Ovary (tissue), 9 donors: Measurements from ENCODE around the gene AFAP1L2. TPM values are rescaled to one million over a fixed set of nuclear protein-coding genes. Genes with fewer than 3 reads are reported as not detected.

Experiments
- DNase-seq, 5 donors: peaks; one replicate each; pipeline ENCODE4 v3.0.0-alpha.2; 2019 to 2020
- H3K27ac ChIP-seq, 2 donors: fragments of 200-600 bp; one replicate each; pipeline versions ENCODE4 v1.5.1 to v1.8.0; 2019 to 2022
- H3K27me3 ChIP-seq: fragments of 200-600 bp; one replicate; pipeline ENCODE4 v1.8.0; 2022
- H3K36me3 ChIP-seq: fragments of 200-600 bp; sonication (generic); one replicate; pipeline ENCODE4 v1.5.1; 2019
- H3K4me1 ChIP-seq: one replicate; pipeline ENCODE4 v1.8.1; 2013; ENCODE audit warnings: mild to moderate bottlenecking, moderate library complexity; ENCODE audit not compliant: insufficient read depth
- H3K4me3 ChIP-seq: fragments of 200-600 bp; sonication (generic); one replicate; pipeline ENCODE4 v1.5.1; 2017
- H3K9me3 ChIP-seq, 2 donors: fragments of 200-600 bp in 1 of 2; sonication (generic) in 1 of 2; one replicate each; pipeline versions ENCODE4 v1.5.1 to v1.8.1; 2013 to 2019; ENCODE audit warnings: mild to moderate bottlenecking in 1 of 2, moderate library complexity in 1 of 2
- EP300 ChIP-seq: sonication (generic); formaldehyde crosslinking; IDR thresholded peaks from one replicate; pipeline ENCODE4 v1.6.1; 2017; ENCODE audit warnings: antibody characterized with exemption
- POLR2A ChIP-seq: fragments of 450-650 bp; IDR thresholded peaks from one replicate; pipeline ENCODE4 v1.6.1; 2017; ENCODE audit warnings: antibody characterized with exemption, mild to moderate bottlenecking, moderate library complexity
- WGBS, 3 donors: extraction: QIAGEN DNeasy Blood & Tissue Kit in 1 of 3; methylation state at CpG; one replicate each; pipeline versions ENCODE4 v1.1.5 to v1.1.7; 2013 to 2017; 5-methylcytosine and 5-hydroxymethylcytosine counted together
- intact Hi-C, 4 donors: fragments of 100-400 bp; cut with DNase I; formaldehyde crosslinking; loops; one replicate each; pipeline versions ENCODE4 v1.11.0 to v1.15.1; 2022 to 2023
- polyA plus RNA-seq, 2 donors: library from polyadenylated mRNA; stranded (reverse); fragments of 200-250 nt in 1 of 2; fragments of 350-450 nt in 1 of 2; fragmentation: Illumina TruSeq in 1 of 2; extraction: RNeasy Lipid Tissue Mini Kit (QIAGEN cat#74804) in 1 of 2; gene quantifications; one replicate each; pipeline ENCODE4 v1.2.3, GENCODE V29; 2013 to 2014
- total RNA-seq, 7 donors: library from RNA; depleted of rRNA in 2 of 7; stranded (reverse); fragments of >200 nt in 2 of 7; fragmentation: NEBNext Ultra II Directional in 3 of 7; extraction: Animal tissue kit (Norgen Biotek cat#: 25700) in 3 of 7; gene quantifications; one replicate each; pipeline versions ENCODE4 v1.1.0 to v1.2.4, GENCODE V29; 2016 to 2023
- TF ChIP-seq, protein P1 (sequence below), 3 donors: fragments of 450-650 bp in 2 of 3; fragments of 200-600 bp in 1 of 3; IDR thresholded peaks; one replicate each; pipeline versions ENCODE4 v1.5.1 to v1.8.0; 2016 to 2022; ENCODE audit warnings: antibody characterized with exemption in 3 of 3, mild to moderate bottlenecking in 1 of 3
- donor health status: DM: no; HTN: no; CAD: no; lungs with moderate emphysema.
- donor health status: DM: no; HTN: no; CAD: no.
- donor health status: Bipolar disorder and iron deficiency.
- donor health status: DM: yes; HTN: yes; CAD: no.
- donor health status: DM: no; HTN: no; CAD: no.
- donor health status: DM: yes; HTN: yes; CAD: no.

The AFAP1L2 gene
- total and polyA plus RNA-seq, 9 donors: 9.8 to 53.7 (median 23.3) TPM

DNA sequence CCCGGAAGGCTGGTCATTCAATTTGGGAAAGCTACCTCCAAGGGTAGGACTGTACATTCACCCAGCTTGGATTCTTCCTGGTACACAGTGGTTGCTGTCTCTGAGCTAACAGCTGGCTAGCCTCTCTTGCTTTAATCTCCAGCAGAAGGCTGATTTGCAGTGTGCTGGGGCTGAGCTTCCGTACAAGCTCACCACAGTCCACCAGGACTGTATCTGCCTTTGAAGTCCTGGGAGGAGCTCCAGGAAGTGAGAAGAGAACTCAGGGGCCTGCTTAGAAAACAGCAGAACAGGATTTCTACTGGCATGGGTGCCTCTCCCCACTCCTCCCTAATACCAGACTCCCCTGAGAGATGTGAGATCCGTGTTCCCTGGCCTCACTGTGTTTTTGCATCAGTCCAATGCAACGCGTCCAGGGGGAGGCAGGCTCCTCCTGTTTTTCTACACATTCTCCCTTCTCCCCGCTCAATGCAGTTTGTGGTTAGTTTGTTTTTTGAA is 6.6 kb downstream of the AFAP1L2 start:
- TF ChIP-seq POLR2A (no peak), EP300 (no peak)
- TF ChIP-seq, protein P1, sequence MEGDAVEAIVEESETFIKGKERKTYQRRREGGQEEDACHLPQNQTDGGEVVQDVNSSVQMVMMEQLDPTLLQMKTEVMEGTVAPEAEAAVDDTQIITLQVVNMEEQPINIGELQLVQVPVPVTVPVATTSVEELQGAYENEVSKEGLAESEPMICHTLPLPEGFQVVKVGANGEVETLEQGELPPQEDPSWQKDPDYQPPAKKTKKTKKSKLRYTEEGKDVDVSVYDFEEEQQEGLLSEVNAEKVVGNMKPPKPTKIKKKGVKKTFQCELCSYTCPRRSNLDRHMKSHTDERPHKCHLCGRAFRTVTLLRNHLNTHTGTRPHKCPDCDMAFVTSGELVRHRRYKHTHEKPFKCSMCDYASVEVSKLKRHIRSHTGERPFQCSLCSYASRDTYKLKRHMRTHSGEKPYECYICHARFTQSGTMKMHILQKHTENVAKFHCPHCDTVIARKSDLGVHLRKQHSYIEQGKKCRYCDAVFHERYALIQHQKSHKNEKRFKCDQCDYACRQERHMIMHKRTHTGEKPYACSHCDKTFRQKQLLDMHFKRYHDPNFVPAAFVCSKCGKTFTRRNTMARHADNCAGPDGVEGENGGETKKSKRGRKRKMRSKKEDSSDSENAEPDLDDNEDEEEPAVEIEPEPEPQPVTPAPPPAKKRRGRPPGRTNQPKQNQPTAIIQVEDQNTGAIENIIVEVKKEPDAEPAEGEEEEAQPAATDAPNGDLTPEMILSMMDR (IDR thresholded peaks at IDR 0.05): no peak
- no peaks in the 10 kb centered on the region for H3K27me3 ChIP-seq
- peaks cover 32% of the 10 kb centered on the region for H3K4me1 ChIP-seq
- peak in 2 of 5 donors; percentile 44 to 48 for DNase-seq
- no peaks in the 10 kb centered on the region for H3K36me3 ChIP-seq
- WGBS, 3 donors: 8% methylated on average over 6 of the region's 6 CpGs
- H3K4me3 ChIP-seq: peak overlapping the region; percentile 19
- intact Hi-C loops: no loop called here
- H3K9me3 ChIP-seq: no peaks in the 10 kb centered on the region
- H3K27ac ChIP-seq: peak overlapping the region; percentile 7 to 63

DNA sequence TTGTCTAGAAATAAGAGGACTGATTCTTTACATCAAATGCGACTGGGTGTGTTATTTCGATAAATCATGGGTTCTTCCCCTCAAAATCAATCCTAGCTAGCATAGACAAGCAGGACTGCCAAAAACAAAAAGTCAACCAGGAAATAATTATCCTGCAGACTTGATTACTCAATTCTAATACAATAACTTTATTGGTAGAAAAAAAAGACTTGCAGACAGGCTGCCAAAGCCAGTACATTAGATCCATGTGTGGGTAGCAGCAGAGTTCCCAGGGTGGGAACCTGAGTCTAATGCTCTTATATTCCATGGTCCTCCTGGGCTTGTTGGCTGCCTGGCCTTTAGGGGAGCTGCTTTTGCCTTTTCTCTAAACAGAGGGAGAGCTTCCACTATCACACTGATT is 7.8 kb downstream of the AFAP1L2 start:
- DNase-seq: no peak
- Histone ChIP-seq H3K4me3 (no peak overlapping the region), H3K4me1 (peaks cover 34% of the 10 kb centered on the region), H3K27ac (peak overlapping the region in 1 of 2 donors; percentile 63), H3K36me3 (no peaks in the 10 kb centered on the region), H3K9me3 (no peaks in the 10 kb centered on the region), H3K27me3 (no peaks in the 10 kb centered on the region)
- 92 to 95% (median 93%) methylated on average over 2 of the region's 2 CpGs for WGBS, 3 donors
- TF ChIP-seq EP300: no peak
- intact Hi-C loops: no loop called here

DNA sequence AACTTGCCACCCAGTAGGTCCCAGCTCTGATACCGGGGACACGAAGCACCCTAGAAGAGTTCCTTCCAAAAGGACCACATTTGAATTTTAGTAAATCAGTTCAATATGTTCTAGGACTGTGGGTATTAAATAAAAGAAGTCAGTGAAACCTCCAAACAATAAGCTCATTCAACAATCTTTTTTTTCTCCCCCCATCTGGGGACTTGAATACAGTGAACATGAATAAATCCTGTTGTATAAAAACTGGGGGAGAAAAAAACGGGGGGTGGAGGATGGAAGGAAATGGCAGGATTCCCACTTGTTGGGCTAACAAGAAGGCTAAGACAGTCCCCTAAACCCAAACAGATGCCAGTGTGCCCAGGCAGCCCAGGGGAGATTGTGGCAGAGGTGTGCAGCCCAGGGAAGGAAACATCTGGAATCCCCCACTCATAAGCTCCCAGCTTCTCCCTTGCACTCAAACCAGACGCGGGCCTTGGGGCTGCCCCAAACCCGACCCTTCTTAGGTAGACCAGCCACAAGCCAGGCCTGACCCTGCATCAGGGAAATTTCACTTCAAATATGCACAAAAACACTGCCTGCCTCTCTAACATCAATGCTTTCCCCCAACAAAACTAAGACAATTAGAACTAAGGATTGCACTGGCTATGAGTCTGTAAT is 8.8 kb downstream of the AFAP1L2 start:
- Histone ChIP-seq H3K27me3 (no peaks in the 10 kb centered on the region), H3K4me1 (peaks cover 34% of the 10 kb centered on the region), H3K36me3 (no peaks in the 10 kb centered on the region), H3K27ac (no peak overlapping the region), H3K9me3 (no peaks in the 10 kb centered on the region), H3K4me3 (no peak overlapping the region)
- intact Hi-C loops: no loop called here
- TF ChIP-seq, protein P1 (IDR thresholded peaks at IDR 0.05): no peak
- TF ChIP-seq EP300: no peak
- TF ChIP-seq POLR2A: no peak
- no peak for DNase-seq
- 88 to 92% (median 90%) methylated on average over 6 of the region's 6 CpGs for whole genome bisulfite sequencing, 3 donors

DNA sequence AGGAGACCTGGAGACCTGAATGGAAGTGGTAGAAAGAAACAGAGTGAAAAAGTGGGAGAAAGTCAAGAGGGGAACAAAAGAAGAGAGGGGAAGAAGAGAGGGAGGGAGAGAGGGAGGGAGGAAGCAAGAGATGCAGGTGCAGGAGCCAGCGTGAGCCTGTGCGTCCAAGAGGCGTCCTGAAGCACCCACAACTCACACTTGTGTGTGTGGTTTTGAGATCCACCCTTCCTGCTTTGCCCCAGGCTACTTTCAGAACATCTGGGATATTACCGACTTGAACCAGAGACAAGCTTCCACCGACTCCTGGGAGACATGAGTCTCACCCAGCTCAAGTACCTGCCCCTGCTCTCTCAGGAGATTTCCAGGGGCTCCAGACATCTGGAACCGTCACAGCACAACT is 9.8 kb downstream of the AFAP1L2 start:
- no peak overlapping the region for H3K27ac ChIP-seq
- 88 to 92% (median 89%) methylated on average over 6 of the region's 6 CpGs for WGBS, 3 donors
- no peaks in the 10 kb centered on the region for H3K9me3 ChIP-seq
- TF ChIP-seq EP300 (no peak), POLR2A (no peak)
- TF ChIP-seq, protein P1 (IDR thresholded peaks at IDR 0.05): no peak
- H3K4me1 ChIP-seq: peaks cover 30% of the 10 kb centered on the region
- intact Hi-C loops: loop anchor here in 1 of 4 donors (5.0 kb wide), 1 partner anchor 42 kb away; no protein-coding TSS in a partner anchor
- no peaks in the 10 kb centered on the region for H3K27me3 ChIP-seq
- no peak for DNase-seq
- H3K36me3 ChIP-seq: no peaks in the 10 kb centered on the region
- no peak overlapping the region for H3K4me3 ChIP-seq

DNA sequence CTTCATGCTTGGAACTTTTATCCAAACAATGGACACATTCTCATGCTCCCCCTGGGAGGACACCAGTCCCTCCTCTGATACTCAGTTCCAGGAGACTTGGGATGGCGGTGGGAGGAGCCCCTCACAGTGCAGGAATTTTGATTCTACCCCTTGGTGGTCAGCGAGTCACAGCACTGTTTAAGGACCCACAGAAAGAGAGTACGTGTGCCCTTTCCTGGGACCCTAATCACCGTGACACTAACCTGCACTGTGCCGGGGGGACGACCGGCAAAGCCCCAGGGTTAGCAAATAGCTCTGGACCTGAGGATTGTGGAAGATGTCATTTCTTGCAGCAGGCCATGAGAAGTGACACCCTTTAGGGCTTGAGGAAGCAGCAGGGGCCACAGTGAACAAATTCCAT is 10.4 kb downstream of the AFAP1L2 start:
- peaks cover 31% of the 10 kb centered on the region for H3K4me1 ChIP-seq
- no peak for DNase-seq

More for the DNA sequence above, 10.4 kb downstream of the AFAP1L2 start:
- intact Hi-C loops: loop anchor here in 1 of 4 donors (5.0 kb wide), 1 partner anchor 42 kb away; no protein-coding TSS in a partner anchor
- Histone ChIP-seq H3K36me3 (no peaks in the 10 kb centered on the region), H3K27me3 (no peaks in the 10 kb centered on the region), H3K9me3 (no peaks in the 10 kb centered on the region), H3K4me3 (no peak overlapping the region), H3K27ac (no peak overlapping the region)
- 72 to 88% (median 84%) methylated on average over 7 of the region's 7 CpGs for WGBS, 3 donors
- TF ChIP-seq, protein P1 (IDR thresholded peaks at IDR 0.05): no peak
- no peak for TF ChIP-seq EP300
- TF ChIP-seq POLR2A: no peak
